K562 (cell line): ENCODE data around the gene TNNT1. TPM values are rescaled to one million over a fixed set of nuclear protein-coding genes. Genes with fewer than 3 reads are reported as not detected.

Experiments
- ATAC-seq: fragments of 200-7000 bp; cut with Tn5 transposase; 3 replicates; pipeline ENCODE4 v1.9.1; 2020; ENCODE audit warnings: moderate library complexity
- BruUV-seq: library from RNA; stranded (reverse); fragments of 400-500 nt; replicated peaks from 2 replicates; lab custom pipeline; 2021; lab: Mats Ljungman, UMichigan
- CTCF ChIA-PET: fragments of 300-600 bp; formaldehyde crosslinking; extraction: SDS; loops from one replicate; lab custom pipeline; 2021; ENCODE audit warnings: low intra/inter-chr PET ratio; lab: Yijun Ruan, JAX
- POLR2A ChIA-PET: fragments of 300-600, 350-650 bp; sonication (Branson Sonifier 250); formaldehyde crosslinking; extraction: SDS; loops from one replicate; lab custom pipeline; 2021; ENCODE audit warnings: antibody characterized with exemption, inconsistent platforms; lab: Yijun Ruan, JAX
- DNase-seq, 4 experiments: peaks; one replicate each; pipeline versions ENCODE4 v3.0.0 to v3.0.0-alpha.2; 2011 to 2018; ENCODE audit warnings: low spot score in 3 of 4, mixed read lengths in 3 of 4; ENCODE audit errors: extremely low read depth in 1 of 4
- FAIRE-seq: peaks from 2 replicates; lab custom pipeline; 2011; peaks lifted over from hg19 to GRCh38; lab: Jason Lieb, UNC
- H2AFZ ChIP-seq: 2 replicates; pipeline ENCODE4 v1.6.0; 2011; ENCODE audit warnings: low read depth, low read length, control low read depth, inconsistent platforms
- H3K27ac ChIP-seq: fragments of 200-600 bp; 3 replicates; pipeline ENCODE4 v1.8.0; 2011; ENCODE audit warnings: low read depth, mild to moderate bottlenecking, control low read depth, inconsistent platforms, low read length, moderate library complexity, mixed read lengths; ENCODE audit errors: extremely low read depth
- H3K27me3 ChIP-seq, 2 experiments: fragments of 300-600 bp in 1 of 2; 2 replicates in 1 of 2; 3 replicates in 1 of 2; pipeline versions ENCODE4 v1.6.0 to v1.8.0; 2011; ENCODE audit warnings: inconsistent platforms in 2 of 2, low read length in 2 of 2, mild to moderate bottlenecking in 1 of 2, mixed read lengths in 1 of 2, moderate library complexity in 1 of 2; ENCODE audit not compliant: control insufficient read depth in 2 of 2, insufficient read depth in 2 of 2
- H3K36me3 ChIP-seq: fragments of 300-600 bp; 3 replicates; pipeline ENCODE4 v1.8.0; 2011; ENCODE audit warnings: mild to moderate bottlenecking, low read length, inconsistent platforms; ENCODE audit not compliant: control insufficient read depth, insufficient read depth
- H3K4me1 ChIP-seq, 2 experiments: fragments of 200-600 bp in 1 of 2; replicated peaks in 1 of 2; 2 replicates in 1 of 2; 3 replicates in 1 of 2; pipeline versions ENCODE4 v1.5.1 to v1.8.0; 2011; ENCODE audit warnings: inconsistent platforms in 2 of 2, low read length in 2 of 2, mild to moderate bottlenecking in 1 of 2, mixed read lengths in 1 of 2, moderate library complexity in 1 of 2; ENCODE audit not compliant: control insufficient read depth in 2 of 2, insufficient read depth in 2 of 2
- H3K4me2 ChIP-seq: 2 replicates; pipeline ENCODE4 v1.6.1; 2011; ENCODE audit warnings: low read length, control low read depth, inconsistent platforms, mixed read lengths; ENCODE audit not compliant: insufficient read depth
- H3K4me3 ChIP-seq: fragments of 200-600 bp; sonication (generic), shearing (Covaris generic); 2 replicates; pipeline ENCODE4 v1.5.1; 2016; ENCODE audit warnings: control low read depth, inconsistent platforms
- H3K79me2 ChIP-seq: fragments of 200-600 bp; 3 replicates; pipeline ENCODE4 v1.8.0; 2011; ENCODE audit warnings: low read length, inconsistent platforms; ENCODE audit not compliant: control insufficient read depth, insufficient read depth
- H3K9ac ChIP-seq, 2 experiments: 2 replicates each; pipeline versions ENCODE4 v1.6.0 to v1.6.1; 2011; ENCODE audit warnings: low read depth in 2 of 2, low read length in 2 of 2, control low read depth in 1 of 2, inconsistent platforms in 1 of 2, mild to moderate bottlenecking in 1 of 2, mixed read lengths in 1 of 2; ENCODE audit not compliant: insufficient read depth in 1 of 2
- H3K9me1 ChIP-seq: one replicate; pipeline ENCODE4 v1.6.0; 2011; ENCODE audit warnings: inconsistent platforms, mild to moderate bottlenecking, low read length, moderate library complexity; ENCODE audit not compliant: control insufficient read depth, insufficient read depth
- H3K9me3 ChIP-seq: replicated peaks from 2 replicates; pipeline ENCODE4 v1.5.1; 2011; ENCODE audit warnings: low read depth, low read length, inconsistent platforms; ENCODE audit not compliant: control insufficient read depth, insufficient read depth
- H4K20me1 ChIP-seq: replicated peaks from 2 replicates; pipeline ENCODE4 v1.6.1; 2011; ENCODE audit warnings: low read length, inconsistent platforms, mixed read lengths; ENCODE audit not compliant: control insufficient read depth, insufficient read depth
- KHSRP ChIP-seq: fragments of 450-650 bp; IDR thresholded peaks from 2 replicates; pipeline ENCODE4 v1.6.1; 2017
- TCF7L2 ChIP-seq: fragments of 150-350 bp; IDR thresholded peaks from 2 replicates; pipeline ENCODE4 v1.6.1; 2016; ENCODE audit warnings: low read depth, mild to moderate bottlenecking, low read length, moderate library complexity
- TCFL5 ChIP-seq: fragments of 250-450 bp; sonication (Bioruptor Pico); conservative IDR thresholded peaks from 2 replicates; pipeline ENCODE4 v1.6.1; 2021; ENCODE audit warnings: mild to moderate bottlenecking, moderate library complexity, matching md5 sums
- ZFP36 ChIP-seq: fragments of 150-350 bp; IDR thresholded peaks from 2 replicates; pipeline ENCODE4 v1.6.1; 2018; ENCODE audit warnings: low read length, low read depth; ENCODE audit not compliant: partially characterized antibody
- ZNF232 ChIP-seq: sonication (generic); formaldehyde crosslinking; IDR thresholded peaks from 2 replicates; pipeline ENCODE4 v1.8.0; 2022; ENCODE audit warnings: mild to moderate bottlenecking, missing genetic modification reagents
- ZNF408 ChIP-seq: fragments of 250-450 bp; sonication (Bioruptor Pico); IDR thresholded peaks from 2 replicates; pipeline ENCODE4 v1.4.0; 2020; ENCODE audit warnings: low read depth, mild to moderate bottlenecking, moderate library complexity
- WGBS: fragments of 100-300 bp; shearing (Covaris generic); methylation state at CpG from one replicate; pipeline ENCODE4 v1.1.6; 2016; ENCODE audit warnings: low coverage, mixed read lengths; ENCODE audit not compliant: insufficient coverage; ENCODE audit errors: missing lambda C conversion rate; 5-methylcytosine and 5-hydroxymethylcytosine counted together
- in situ Hi-C: fragments of 300-500 bp; cut with MboI; formaldehyde crosslinking; loops from 4 replicates; pipeline ENCODE4 v1.15.0; 2018; ENCODE audit warnings: inconsistent platforms, mixed read lengths
- intact Hi-C: fragments of 100-400 bp; cut with micrococcal nuclease; formaldehyde crosslinking; loops from 2 replicates; pipeline ENCODE4 v1.14.2; 2022
- polyA plus RNA-seq, 8 experiments: library from polyadenylated mRNA; depleted of rRNA in 4 of 8; stranded (reverse) in 5 of 8; unstranded in 3 of 8; fragments of >200 nt; fragmentation: Nextera tagmentation in 2 of 8; fragmentation: Illumina TruSeq in 1 of 8; extraction: Ambion mirVana in 2 of 8; extraction: Trizol in 1 of 8; gene quantifications; 2 replicates each; pipeline versions ENCODE4 v1.2.1 to v1.2.3, GENCODE V29; 2011 to 2014; ENCODE audit warnings: inconsistent platforms in 1 of 8, missing spikeins in 1 of 8
- total RNA-seq, 7 experiments: library from RNA; depleted of rRNA in 6 of 7; stranded (reverse); fragments of >200 nt in 6 of 7; fragmentation: Illumina TruSeq in 2 of 7; extraction: Trizol in 2 of 7; gene quantifications; 2 replicates each; pipeline versions ENCODE4 v1.2.1 to v1.2.3, GENCODE V29; 2011 to 2021; ENCODE audit warnings: low replicate concordance in 1 of 7
- TF ChIP-seq, protein P1 (sequence below): fragments of 250-450 bp; sonication (Bioruptor Pico); IDR thresholded peaks from 2 replicates; pipeline ENCODE4 v1.9.0; 2021; ENCODE audit warnings: mild to moderate bottlenecking, inconsistent platforms
- TF ChIP-seq, protein P2 (sequence below): fragments of 200-400 bp; formaldehyde crosslinking; IDR thresholded peaks from 2 replicates; pipeline ENCODE4 v1.6.1; 2017; ENCODE audit warnings: mild to moderate bottlenecking, low read depth, low read length, moderate library complexity

Gene TNNT1
- total and polyA plus RNA-seq, 9 of the 15 experiments (the other 6 are each of a cell fraction or from before 2014, with no cell fraction given): 31.8 to 390 (median 227) TPM

DNA sequence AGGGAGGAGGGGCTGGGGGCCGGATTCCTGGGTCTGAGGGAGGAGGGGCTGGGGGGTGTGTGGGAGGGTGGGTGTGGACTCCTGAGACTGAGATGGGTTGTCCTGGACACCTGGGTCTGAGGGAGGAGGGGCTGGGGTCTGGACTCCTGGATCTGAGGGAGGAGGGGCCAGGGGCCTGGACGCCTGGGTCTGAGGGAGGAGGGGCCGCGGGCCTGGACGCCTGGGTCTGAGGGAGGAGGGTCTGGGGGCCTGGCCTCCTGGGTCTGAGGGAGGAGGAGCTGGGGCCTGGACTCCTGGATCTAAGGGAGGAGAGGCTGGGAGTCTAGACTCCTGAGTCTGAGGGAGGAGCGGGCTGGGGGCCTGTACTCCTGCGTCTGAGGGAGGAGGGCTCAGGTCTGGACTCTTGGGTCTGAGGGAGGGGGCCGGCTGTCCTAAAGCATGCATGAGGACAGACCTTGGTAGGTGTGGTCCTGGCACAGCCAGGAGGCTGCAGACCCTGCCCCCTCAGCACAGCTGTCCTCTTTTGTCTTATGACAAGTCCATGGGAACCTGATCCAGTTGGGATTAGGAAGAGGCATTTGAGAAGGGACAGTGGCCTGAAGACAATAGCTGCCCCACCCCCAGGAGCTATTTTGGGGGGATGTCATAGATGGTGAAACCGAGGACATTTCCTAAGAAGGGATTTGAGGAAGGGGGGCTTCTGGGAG, 1.3 kb downstream of the TNNT1 start:
- Histone ChIP-seq H3K4me1 (peaks cover 21 to 50% of the 10 kb centered on the region in 2 experiments), H3K36me3 (peaks cover 23% of the 10 kb centered on the region; the same call in 2 of the 3 replicates), H3K9me3 (no peaks in the 10 kb centered on the region; the same call in 1 of the 2 replicates), H3K9me1 (no peaks in the 10 kb centered on the region), H3K4me3 (peak overlapping the region; percentile 88), H3K4me2 (no peak overlapping the region), H4K20me1 (no peaks in the 10 kb centered on the region), H3K9ac (peak overlapping the region in 1 of 2 experiments; percentile 32; a peak in 1 of 4 replicates), H3K27me3 (no peaks in the 10 kb centered on the region), H3K79me2 (peaks cover 16% of the 10 kb centered on the region), H3K27ac (no peak overlapping the region), H2AFZ (no peak overlapping the region)
- in situ Hi-C loops (loop anchor here (25.0 kb wide), 1 partner anchor 490 kb away; the partner anchor contains the start of genes CCDC106, ZNF580 and ZNF581), intact Hi-C loops (loop anchor here (10.0 kb wide), 1 partner anchor 487 kb away; no protein-coding TSS in a partner anchor)
- DNase-seq: peak in 3 of 4 experiments; percentile 37 to 50 (median 43)
- BruUV-seq: no TSS peak
- POLR2A ChIA-PET: interaction anchor here (2.1 kb wide), 1 partner anchor 12 kb away, joined by 13 read pairs; no protein-coding TSS in a partner anchor
- CTCF ChIA-PET: no interaction called here
- ATAC-seq: no peak
- TF ChIP-seq ZFP36: peak; percentile 13
- TF ChIP-seq ZNF232 (CRISPR knock-in tag): no peak
- TF ChIP-seq ZNF408 (CRISPR knock-in tag): no peak
- TF ChIP-seq KHSRP: no peak
- TF ChIP-seq, protein P1, sequence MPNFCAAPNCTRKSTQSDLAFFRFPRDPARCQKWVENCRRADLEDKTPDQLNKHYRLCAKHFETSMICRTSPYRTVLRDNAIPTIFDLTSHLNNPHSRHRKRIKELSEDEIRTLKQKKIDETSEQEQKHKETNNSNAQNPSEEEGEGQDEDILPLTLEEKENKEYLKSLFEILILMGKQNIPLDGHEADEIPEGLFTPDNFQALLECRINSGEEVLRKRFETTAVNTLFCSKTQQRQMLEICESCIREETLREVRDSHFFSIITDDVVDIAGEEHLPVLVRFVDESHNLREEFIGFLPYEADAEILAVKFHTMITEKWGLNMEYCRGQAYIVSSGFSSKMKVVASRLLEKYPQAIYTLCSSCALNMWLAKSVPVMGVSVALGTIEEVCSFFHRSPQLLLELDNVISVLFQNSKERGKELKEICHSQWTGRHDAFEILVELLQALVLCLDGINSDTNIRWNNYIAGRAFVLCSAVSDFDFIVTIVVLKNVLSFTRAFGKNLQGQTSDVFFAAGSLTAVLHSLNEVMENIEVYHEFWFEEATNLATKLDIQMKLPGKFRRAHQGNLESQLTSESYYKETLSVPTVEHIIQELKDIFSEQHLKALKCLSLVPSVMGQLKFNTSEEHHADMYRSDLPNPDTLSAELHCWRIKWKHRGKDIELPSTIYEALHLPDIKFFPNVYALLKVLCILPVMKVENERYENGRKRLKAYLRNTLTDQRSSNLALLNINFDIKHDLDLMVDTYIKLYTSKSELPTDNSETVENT (CRISPR knock-in tag): no peak
- TF ChIP-seq, protein P2, sequence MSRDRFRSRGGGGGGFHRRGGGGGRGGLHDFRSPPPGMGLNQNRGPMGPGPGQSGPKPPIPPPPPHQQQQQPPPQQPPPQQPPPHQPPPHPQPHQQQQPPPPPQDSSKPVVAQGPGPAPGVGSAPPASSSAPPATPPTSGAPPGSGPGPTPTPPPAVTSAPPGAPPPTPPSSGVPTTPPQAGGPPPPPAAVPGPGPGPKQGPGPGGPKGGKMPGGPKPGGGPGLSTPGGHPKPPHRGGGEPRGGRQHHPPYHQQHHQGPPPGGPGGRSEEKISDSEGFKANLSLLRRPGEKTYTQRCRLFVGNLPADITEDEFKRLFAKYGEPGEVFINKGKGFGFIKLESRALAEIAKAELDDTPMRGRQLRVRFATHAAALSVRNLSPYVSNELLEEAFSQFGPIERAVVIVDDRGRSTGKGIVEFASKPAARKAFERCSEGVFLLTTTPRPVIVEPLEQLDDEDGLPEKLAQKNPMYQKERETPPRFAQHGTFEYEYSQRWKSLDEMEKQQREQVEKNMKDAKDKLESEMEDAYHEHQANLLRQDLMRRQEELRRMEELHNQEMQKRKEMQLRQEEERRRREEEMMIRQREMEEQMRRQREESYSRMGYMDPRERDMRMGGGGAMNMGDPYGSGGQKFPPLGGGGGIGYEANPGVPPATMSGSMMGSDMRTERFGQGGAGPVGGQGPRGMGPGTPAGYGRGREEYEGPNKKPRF: no peak
- TF ChIP-seq TCFL5 (CRISPR knock-in tag): no peak
- no peak for TF ChIP-seq TCF7L2
- FAIRE-seq: no peak
- WGBS: 50% methylated on average over 1 of the region's 9 CpGs
